CD4-positive, alpha-beta memory T cell (primary cell): Measurements from ENCODE around the gene CA14. TPM values are rescaled to one million over a fixed set of nuclear protein-coding genes. Genes with fewer than 3 reads are reported as not detected.

Experiments
- CTCF ChIA-PET: fragments of 350-600 bp; sonication (Branson Sonifier 250); formaldehyde crosslinking; loops from one replicate; lab custom pipeline; 2021; ENCODE audit warnings: inconsistent platforms; ENCODE audit not compliant: partially characterized antibody; lab: Charles Lee
- POLR2A ChIA-PET: fragments of 350-600 bp; sonication (Branson Sonifier 250); formaldehyde crosslinking; loops from one replicate; lab custom pipeline; 2021; ENCODE audit not compliant: partially characterized antibody; lab: Charles Lee
- DNase-seq, 5 donors: peaks; one replicate each; pipeline versions ENCODE4 v3.0.0 to v3.0.0-alpha.2; 2020 to 2022; ENCODE audit warnings: mixed read lengths in 1 of 5
- H3K27ac ChIP-seq: one replicate; pipeline ENCODE4 v1.7.0; 2013; ENCODE audit warnings: low read depth, low read length
- H3K27me3 ChIP-seq: 2 replicates; pipeline ENCODE4 v1.7.0; 2013; ENCODE audit warnings: mild to moderate bottlenecking, low read length, moderate library complexity; ENCODE audit not compliant: insufficient read depth
- H3K36me3 ChIP-seq: 2 replicates; pipeline ENCODE4 v1.7.0; 2013; ENCODE audit warnings: mild to moderate bottlenecking, low read length, moderate library complexity; ENCODE audit not compliant: insufficient read depth
- H3K4me1 ChIP-seq: 2 replicates; pipeline ENCODE4 v1.7.0; 2013; ENCODE audit warnings: mild to moderate bottlenecking, low read length, moderate library complexity; ENCODE audit not compliant: insufficient read depth
- H3K4me3 ChIP-seq, 2 donors: one replicate each; pipeline ENCODE4 v1.7.0; 2013; ENCODE audit warnings: low read length in 2 of 2, mild to moderate bottlenecking in 1 of 2
- H3K9me3 ChIP-seq, 2 donors: one replicate each; pipeline ENCODE4 v1.7.0; 2013; ENCODE audit warnings: low read length in 2 of 2, control low read depth in 1 of 2; ENCODE audit not compliant: control insufficient read depth in 1 of 2
- H3K27ac Mint-ChIP-seq, 7 donors: one replicate each; pipeline ENCODE4 v1.8.0; 2020 to 2021; ENCODE audit warnings: mixed read lengths in 7 of 7, mild to moderate bottlenecking in 6 of 7, inconsistent platforms in 3 of 7, moderate library complexity in 3 of 7
- H3K27me3 Mint-ChIP-seq, 2 donors: one replicate each; pipeline ENCODE4 v1.8.0; 2020 to 2021; ENCODE audit warnings: mixed read lengths in 2 of 2
- H3K36me3 Mint-ChIP-seq, 2 donors: one replicate each; pipeline ENCODE4 v1.8.0; 2020 to 2021; ENCODE audit warnings: mixed read lengths in 2 of 2, inconsistent platforms in 1 of 2, mild to moderate bottlenecking in 1 of 2
- H3K4me1 Mint-ChIP-seq, 4 donors: one replicate each; pipeline ENCODE4 v1.8.0; 2020 to 2021; ENCODE audit warnings: mixed read lengths in 4 of 4, mild to moderate bottlenecking in 1 of 4
- H3K4me3 Mint-ChIP-seq, 8 donors: one replicate each; pipeline ENCODE4 v1.8.0; 2020 to 2021; ENCODE audit warnings: mixed read lengths in 8 of 8, mild to moderate bottlenecking in 7 of 8, moderate library complexity in 6 of 8, inconsistent platforms in 3 of 8
- H3K9me3 Mint-ChIP-seq, 8 donors: one replicate each; pipeline ENCODE4 v1.8.0; 2020 to 2021; ENCODE audit warnings: mixed read lengths in 8 of 8, mild to moderate bottlenecking in 5 of 8, inconsistent platforms in 3 of 8, moderate library complexity in 1 of 8
- intact Hi-C: fragments of 100-400 bp; cut with micrococcal nuclease; formaldehyde crosslinking; loops from one replicate; pipeline ENCODE4 v1.15.1; 2023
- polyA plus RNA-seq, 2 donors: library from polyadenylated mRNA; unstranded; fragments of 300-500 nt; fragmentation: Illumina TruSeq; gene quantifications; one replicate each; pipeline ENCODE4 v1.2.3, GENCODE V29; 2021
- total RNA-seq, 2 experiments: library from RNA; stranded (reverse); gene quantifications; one replicate each; pipeline ENCODE4 v1.2.3, GENCODE V29; 2021

Gene CA14
- total and polyA plus RNA-seq, 4 experiments from 2014 or later = 0.40 TPM; not detected in 3

GRCh38 chr1:150273311-150273710, 15.7 kb downstream of the CA14 start:
- Histone ChIP-seq H3K36me3 (no peaks in the 10 kb centered on the region), H3K27ac (no peak overlapping the region), H3K9me3 (no peaks in the 10 kb centered on the region), H3K4me3 (no peak overlapping the region), H3K4me1 (peaks cover 9% of the 10 kb centered on the region), H3K27me3 (no peaks in the 10 kb centered on the region)
- H3K4me1 Mint-ChIP-seq = peaks cover 5 to 14% (median 10%) of the 10 kb centered on the region in 4 donors
- H3K27me3 Mint-ChIP-seq = no peaks in the 10 kb centered on the region
- peaks cover 0 to 2% (median 0%) of the 10 kb centered on the region in 8 donors for H3K9me3 Mint-ChIP-seq
- ChIA-PET POLR2A (no interaction called here), CTCF (interaction anchor here (1.3 to 3.0 kb wide), 3 partner anchors 8 to 17 kb away, joined by 4 to 14 read pairs (median 5); no protein-coding TSS in a partner anchor)
- no peak overlapping the region for H3K4me3 Mint-ChIP-seq
- intact Hi-C loops = no loop called here
- no peak for DNase-seq
- peaks cover 11 to 25% of the 10 kb centered on the region in 2 donors for H3K36me3 Mint-ChIP-seq
- H3K27ac Mint-ChIP-seq = peak overlapping the region in 1 of 7 donors; percentile 13

DNA sequence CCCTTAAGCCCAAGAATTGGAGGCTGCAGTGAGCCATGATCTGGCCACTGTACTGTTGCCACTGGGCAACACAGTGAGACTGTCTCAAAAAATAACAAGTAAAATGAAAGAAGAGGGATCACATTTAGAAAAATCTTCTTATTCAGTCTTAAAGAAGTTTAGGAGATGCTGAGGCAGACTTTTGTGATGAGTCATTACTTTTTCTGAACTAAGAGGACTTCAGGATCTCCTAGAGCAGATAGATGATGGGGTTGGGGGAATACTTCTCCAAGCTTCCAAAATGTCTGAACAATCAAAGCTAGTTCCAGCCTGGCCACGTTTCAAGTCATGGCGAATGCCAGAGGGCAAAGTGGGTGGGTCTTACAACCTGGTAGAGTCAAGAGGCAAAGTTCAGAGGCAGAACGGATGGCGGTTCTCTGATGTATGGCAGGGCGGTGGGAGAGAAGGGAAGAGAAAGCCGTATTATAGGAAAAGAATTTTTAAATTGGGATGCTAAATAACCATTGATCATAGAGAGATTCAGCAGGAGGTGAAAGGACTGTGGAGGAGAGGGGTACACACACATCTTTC, 22.6 kb downstream of the CA14 start:
- Histone ChIP-seq H3K36me3 (no peaks in the 10 kb centered on the region), H3K27me3 (no peaks in the 10 kb centered on the region), H3K9me3 (no peaks in the 10 kb centered on the region), H3K27ac (no peak overlapping the region), H3K4me3 (no peak overlapping the region), H3K4me1 (peaks cover 23% of the 10 kb centered on the region)
- CTCF ChIA-PET = interaction anchor here (1.2 to 3.9 kb wide), 3 partner anchors 24 to 877 kb away, joined by 3 to 45 read pairs (median 3); partner anchors contain the start of genes CA14 and TNFAIP8L2
- H3K27me3 Mint-ChIP-seq = no peaks in the 10 kb centered on the region
- intact Hi-C loops = no loop called here
- H3K27ac Mint-ChIP-seq = peak overlapping the region in 5 of 7 donors; percentile 45 to 87 (median 79)
- no peak for DNase-seq
- peak overlapping the region in 7 of 8 donors; percentile 15 to 72 (median 41) for H3K4me3 Mint-ChIP-seq
- H3K9me3 Mint-ChIP-seq = peaks cover 0 to 4% (median 0%) of the 10 kb centered on the region in 8 donors
- peaks cover 0 to 3% of the 10 kb centered on the region in 2 donors for H3K36me3 Mint-ChIP-seq
- POLR2A ChIA-PET = interaction anchor here (1.2 to 2.6 kb wide), 2 partner anchors 11 to 84 kb away, joined by 4 to 17 read pairs; partner anchors contain the start of gene RPRD2
- peaks cover 15 to 27% (median 24%) of the 10 kb centered on the region in 4 donors for H3K4me1 Mint-ChIP-seq

GRCh38 chr1:150281221-150281757, 23.7 kb downstream of the CA14 start:
- peak; percentile 42 to 63 (median 54) for DNase-seq
- ChIA-PET CTCF (interaction anchor here (0.8 to 3.9 kb wide), 8 partner anchors 9 to 876 kb away, joined by 3 to 45 read pairs (median 4); partner anchors contain the start of genes ANP32E, C1orf54, CA14 and TNFAIP8L2), POLR2A (interaction anchor here (1.0 to 2.6 kb wide), 8 partner anchors 10 to 287 kb away, joined by 3 to 37 read pairs (median 4); partner anchors contain the start of genes ANP32E, APH1A and RPRD2)
- H3K9me3 Mint-ChIP-seq = peaks cover 0 to 4% (median 0%) of the 10 kb centered on the region in 8 donors
- H3K36me3 Mint-ChIP-seq = peaks cover 0 to 1% of the 10 kb centered on the region in 2 donors
- Histone ChIP-seq H3K4me1 (peaks cover 23% of the 10 kb centered on the region), H3K4me3 (peak overlapping the region; percentile 61 to 80), H3K36me3 (no peaks in the 10 kb centered on the region), H3K27ac (peak overlapping the region; percentile 57), H3K27me3 (no peaks in the 10 kb centered on the region), H3K9me3 (no peaks in the 10 kb centered on the region)
- H3K27ac Mint-ChIP-seq = peak overlapping the region; percentile 87 to 98 (median 96)
- peak overlapping the region; percentile 83 to 97 (median 89) for H3K4me3 Mint-ChIP-seq
- no peaks in the 10 kb centered on the region for H3K27me3 Mint-ChIP-seq
- intact Hi-C loops = loop anchor here (1.0 kb wide), 1 partner anchor 25 kb away; no protein-coding TSS in a partner anchor
- peaks cover 15 to 27% (median 24%) of the 10 kb centered on the region in 4 donors for H3K4me1 Mint-ChIP-seq

GRCh38 chr1:150281758-150282557, 24.4 kb downstream of the CA14 start, which contains the start of gene CIART:
TSS of gene CIART (plus strand) at chr1:150282554. CDS start at chr1:150283268, 714 bp downstream.
- peak within 1 kb of the TSS; percentile 83 to 97 (median 89) for H3K4me3 Mint-ChIP-seq
- ChIA-PET POLR2A (interaction anchor here (0.7 to 2.6 kb wide), 12 partner anchors 9 to 395 kb away, joined by 3 to 37 read pairs (median 5); partner anchors contain the start of genes ANP32E, APH1A and RPRD2), CTCF (interaction anchor here (0.7 to 3.9 kb wide), 10 partner anchors 9 to 875 kb away, joined by 3 to 45 read pairs (median 4); partner anchors contain the start of genes ANP32E, C1orf54, CA14 and TNFAIP8L2)
- no peaks in the 10 kb centered on the region for H3K27me3 ChIP-seq
- peak within 1 kb of the TSS; percentile 61 to 80 for H3K4me3 ChIP-seq
- peaks cover 0 to 4% (median 0%) of the 10 kb centered on the region in 8 donors for H3K9me3 Mint-ChIP-seq
- peaks cover 0 to 1% of the 10 kb centered on the region in 2 donors for H3K36me3 Mint-ChIP-seq
- H3K4me1 Mint-ChIP-seq = peaks cover 15 to 27% (median 24%) of the 10 kb centered on the region in 4 donors
- no peaks in the 10 kb centered on the region for H3K9me3 ChIP-seq
- DNase-seq = peak; percentile 81 to 89 (median 88)
- intact Hi-C loops = loop anchor here (1.0 to 2.0 kb wide), 4 partner anchors 11 to 46 kb away; partner anchors contain the start of genes ANP32E, APH1A and MRPS21
- peak within 1 kb of the TSS; percentile 87 to 98 (median 96) for H3K27ac Mint-ChIP-seq
- peaks cover 23% of the 10 kb centered on the region for H3K4me1 ChIP-seq
- H3K27me3 Mint-ChIP-seq = no peaks in the 10 kb centered on the region
- no peaks in the 10 kb centered on the region for H3K36me3 ChIP-seq
- H3K27ac ChIP-seq = peak within 1 kb of the TSS; percentile 57

DNA sequence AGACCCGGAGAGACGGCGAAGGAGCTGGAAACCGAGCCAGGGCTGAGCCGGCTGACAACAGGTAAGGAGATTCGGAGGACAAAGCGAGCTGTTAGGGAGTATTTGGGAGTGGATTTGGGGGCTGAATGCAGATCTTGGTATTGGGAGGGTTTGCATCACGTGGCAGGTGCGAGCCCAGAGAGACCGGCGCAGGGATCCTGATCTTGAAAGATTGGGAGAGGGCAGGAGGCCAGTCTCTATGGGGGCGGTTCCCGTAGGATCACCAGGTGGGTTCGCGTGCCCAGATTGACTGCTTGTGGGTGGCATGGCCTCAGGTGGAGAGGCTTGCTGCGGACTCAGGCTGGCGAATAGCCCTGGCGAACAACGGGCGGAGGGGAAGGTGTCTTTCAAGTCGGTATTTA, 25.0 kb downstream of the CA14 start:
- peak overlapping the region; percentile 83 to 97 (median 89) for H3K4me3 Mint-ChIP-seq
- H3K27me3 Mint-ChIP-seq = no peaks in the 10 kb centered on the region
- peaks cover 15 to 27% (median 24%) of the 10 kb centered on the region in 4 donors for H3K4me1 Mint-ChIP-seq
- Histone ChIP-seq H3K4me1 (peaks cover 23% of the 10 kb centered on the region), H3K27ac (peak overlapping the region; percentile 24), H3K27me3 (no peaks in the 10 kb centered on the region), H3K36me3 (no peaks in the 10 kb centered on the region), H3K4me3 (no peak overlapping the region), H3K9me3 (no peaks in the 10 kb centered on the region)
- intact Hi-C loops = loop anchor here (1.0 to 2.0 kb wide), 3 partner anchors 11 to 46 kb away; partner anchors contain the start of genes ANP32E, APH1A and MRPS21
- peak overlapping the region; percentile 87 to 98 (median 96) for H3K27ac Mint-ChIP-seq
- no peak for DNase-seq
- peaks cover 0 to 1% of the 10 kb centered on the region in 2 donors for H3K36me3 Mint-ChIP-seq
- ChIA-PET CTCF (interaction anchor here (0.7 to 3.9 kb wide), 3 partner anchors 26 to 95 kb away, joined by 3 to 45 read pairs (median 4); partner anchors contain the start of gene CA14), POLR2A (interaction anchor here (0.7 to 2.6 kb wide), 7 partner anchors 13 to 722 kb away, joined by 3 to 37 read pairs (median 5); partner anchors contain the start of genes APH1A and RPRD2)
- H3K9me3 Mint-ChIP-seq = peaks cover 0 to 4% (median 0%) of the 10 kb centered on the region in 8 donors

GRCh38 chr1:150283260-150283659, 25.7 kb downstream of the CA14 start:
- H3K4me1 ChIP-seq = peaks cover 23% of the 10 kb centered on the region
- no peaks in the 10 kb centered on the region for H3K36me3 ChIP-seq
- no peaks in the 10 kb centered on the region for H3K27me3 ChIP-seq
- DNase-seq = no peak
- ChIA-PET CTCF (interaction anchor here (1.7 to 3.9 kb wide), 2 partner anchors 27 to 96 kb away, joined by 4 to 45 read pairs; partner anchors contain the start of gene CA14), POLR2A (interaction anchor here (0.9 to 2.6 kb wide), 5 partner anchors 12 to 722 kb away, joined by 3 to 37 read pairs (median 7); partner anchors contain the start of genes APH1A and RPRD2)
- Mint-ChIP-seq H3K4me3 (peak overlapping the region in 5 of 8 donors; percentile 6 to 93 (median 26)), H3K4me1 (peaks cover 15 to 27% (median 24%) of the 10 kb centered on the region in 4 donors), H3K27ac (peak overlapping the region in 6 of 7 donors; percentile 39 to 96 (median 80)), H3K36me3 (peaks cover 0 to 1% of the 10 kb centered on the region in 2 donors), H3K9me3 (peaks cover 0 to 4% (median 0%) of the 10 kb centered on the region in 8 donors), H3K27me3 (no peaks in the 10 kb centered on the region)
- H3K9me3 ChIP-seq = no peaks in the 10 kb centered on the region
- intact Hi-C loops = loop anchor here (2.0 kb wide), 1 partner anchor 14 kb away; the partner anchor contains the start of gene APH1A
- peak overlapping the region; percentile 10 for H3K27ac ChIP-seq
- H3K4me3 ChIP-seq = no peak overlapping the region
